Measurements from ENCODE around the gene ACTC1.
"Not testable (repeated sequence)": the region's sequence is repeated elsewhere in the genome, so short reads cannot be mapped to it uniquely, and the experiment has no call there.

The ACTC1 gene

GRCh38 chr15:34821831-34822230 is 26.5 kb upstream of the ACTC1 start:
- POLR2A ChIA-PET: no interaction called here
- TF ChIP-seq CTBP1 (IDR thresholded peaks at IDR 0.05; ENCODE audit: borderline replicate concordance) (no peak), FOXM1 (IDR thresholded peaks at IDR 0.05; ENCODE audit: borderline replicate concordance) (no peak), BHLHE40 (IDR thresholded peaks at IDR 0.05; ENCODE audit: borderline replicate concordance) (no peak), FOXK2 (IDR thresholded peaks at IDR 0.05) (no peak), PKNOX1 (IDR thresholded peaks at IDR 0.05) (no peak), TARDBP (IDR thresholded peaks at IDR 0.05) (no peak), NFRKB (IDR thresholded peaks at IDR 0.05) (no peak), ELF4 (IDR thresholded peaks at IDR 0.05) (no peak)
- DNase-seq (ENCODE audit: extremely low spot score): no peak
- CTCF ChIA-PET: no interaction called here

- DNase-seq (ENCODE audit: extremely low spot score): no peak
- TF ChIP-seq SUZ12 (IDR thresholded peaks at IDR 0.05): no peak
- TF ChIP-seq BHLHE40 (IDR thresholded peaks at IDR 0.05; ENCODE audit: borderline replicate concordance): no peak
- ChIA-PET CTCF (no interaction called here), POLR2A (no interaction called here)
Observed at GRCh38 chr15:34820110-34820509, 24.8 kb upstream of the ACTC1 start.

- POLR2A ChIA-PET: no interaction called here
- DNase-seq (ENCODE audit: extremely low spot score): no peak
- CTCF ChIA-PET: no interaction called here
- no peak for TF ChIP-seq SP1 (IDR thresholded peaks at IDR 0.05)
- TF ChIP-seq CTBP1 (IDR thresholded peaks at IDR 0.05; ENCODE audit: borderline replicate concordance): no peak
- no peak for TF ChIP-seq ELF4 (IDR thresholded peaks at IDR 0.05)
- TF ChIP-seq ARNT (IDR thresholded peaks at IDR 0.05): no peak
- no peak for TF ChIP-seq HDGF (IDR thresholded peaks at IDR 0.05; ENCODE audit: borderline replicate concordance)
- TF ChIP-seq L3MBTL2 (conservative IDR thresholded peaks at IDR 0.05): no peak
- TF ChIP-seq BHLHE40 (IDR thresholded peaks at IDR 0.05; ENCODE audit: borderline replicate concordance): no peak
- TF ChIP-seq FOXK2 (IDR thresholded peaks at IDR 0.05): no peak
- TF ChIP-seq SUZ12 (IDR thresholded peaks at IDR 0.05): no peak
- no peak for TF ChIP-seq ZNF384 (IDR thresholded peaks at IDR 0.05)
- no peak for TF ChIP-seq LEF1 (IDR thresholded peaks at IDR 0.05; ENCODE audit: borderline replicate concordance)
Observed at GRCh38 chr15:34818526-34818925, 23.2 kb upstream of the ACTC1 start.

GRCh38 chr15:34815836-34816235 is 20.5 kb upstream of the ACTC1 start:
- DNase-seq (ENCODE audit: extremely low spot score): no peak
- ChIA-PET POLR2A (no interaction called here), CTCF (no interaction called here)
- no peak for TF ChIP-seq LEF1 (IDR thresholded peaks at IDR 0.05; ENCODE audit: borderline replicate concordance)

GRCh38 chr15:34813446-34814190 is 18.3 kb upstream of the ACTC1 start:
- no peak for TF ChIP-seq ARNT (IDR thresholded peaks at IDR 0.05)
- no peak for TF ChIP-seq ZNF384 (IDR thresholded peaks at IDR 0.05)
- TF ChIP-seq CTBP1 (IDR thresholded peaks at IDR 0.05; ENCODE audit: borderline replicate concordance): no peak
- no peak for TF ChIP-seq FOXK2 (IDR thresholded peaks at IDR 0.05)
- no peak for TF ChIP-seq SP1 (IDR thresholded peaks at IDR 0.05)
- TF ChIP-seq PKNOX1 (IDR thresholded peaks at IDR 0.05): no peak
- TF ChIP-seq BHLHE40 (IDR thresholded peaks at IDR 0.05; ENCODE audit: borderline replicate concordance): no peak
- TF ChIP-seq FOXM1 (IDR thresholded peaks at IDR 0.05; ENCODE audit: borderline replicate concordance): no peak
- TF ChIP-seq L3MBTL2 (conservative IDR thresholded peaks at IDR 0.05): no peak
- no peak for TF ChIP-seq TARDBP (IDR thresholded peaks at IDR 0.05)
- TF ChIP-seq ELF4 (IDR thresholded peaks at IDR 0.05): no peak
- TF ChIP-seq SUZ12 (IDR thresholded peaks at IDR 0.05): no peak
- TF ChIP-seq NFRKB (IDR thresholded peaks at IDR 0.05): no peak
- no peak for TF ChIP-seq LEF1 (IDR thresholded peaks at IDR 0.05; ENCODE audit: borderline replicate concordance)
- ChIA-PET POLR2A (no interaction called here), CTCF (no interaction called here)
- no peak for DNase-seq (ENCODE audit: extremely low spot score)

- DNase-seq (ENCODE audit: extremely low spot score); POLR2A ChIA-PET; CTCF ChIA-PET: not testable (repeated sequence)
Observed at GRCh38 chr15:34812868-34813365, 17.6 kb upstream of the ACTC1 start.

- CTCF ChIA-PET: no interaction called here
- no peak for DNase-seq (ENCODE audit: extremely low spot score)
Observed at GRCh38 chr15:34812369-34812768, 17.0 kb upstream of the ACTC1 start.

GRCh38 chr15:34810443-34811129 is 15.2 kb upstream of the ACTC1 start:
- ChIA-PET POLR2A (no interaction called here), CTCF (no interaction called here)
- TF ChIP-seq PKNOX1 (IDR thresholded peaks at IDR 0.05) (no peak), L3MBTL2 (conservative IDR thresholded peaks at IDR 0.05) (no peak), HDGF (IDR thresholded peaks at IDR 0.05; ENCODE audit: borderline replicate concordance) (no peak), NFRKB (IDR thresholded peaks at IDR 0.05) (no peak), LEF1 (IDR thresholded peaks at IDR 0.05; ENCODE audit: borderline replicate concordance) (no peak), ZNF384 (IDR thresholded peaks at IDR 0.05) (no peak), CTBP1 (IDR thresholded peaks at IDR 0.05; ENCODE audit: borderline replicate concordance) (no peak), ARNT (IDR thresholded peaks at IDR 0.05) (no peak), TARDBP (IDR thresholded peaks at IDR 0.05) (no peak), BHLHE40 (IDR thresholded peaks at IDR 0.05; ENCODE audit: borderline replicate concordance) (no peak), FOXM1 (IDR thresholded peaks at IDR 0.05; ENCODE audit: borderline replicate concordance) (no peak), FOXA1 (IDR thresholded peaks at IDR 0.05) (no peak), SP1 (IDR thresholded peaks at IDR 0.05) (no peak), ELF4 (IDR thresholded peaks at IDR 0.05) (no peak), SUZ12 (IDR thresholded peaks at IDR 0.05) (no peak), FOXK2 (IDR thresholded peaks at IDR 0.05) (no peak)
- no peak for DNase-seq (ENCODE audit: extremely low spot score)

More at GRCh38 chr15:34812369-34812768, 17.0 kb upstream of the ACTC1 start:
- POLR2A ChIA-PET: no interaction called here
- TF ChIP-seq ARNT (IDR thresholded peaks at IDR 0.05) (no peak), ELF4 (IDR thresholded peaks at IDR 0.05) (no peak)
